NCI-H2107 treated with DMSO at 0.1 percent for 48 hours (cell line): ENCODE data around the gene RNLS.

Experiments used
- DNase-seq: peaks from one replicate; lab custom pipeline; 2025; ENCODE audit not compliant: unreplicated experiment; lab: John Stamatoyannopoulos, UW

RNLS gene

DNA sequence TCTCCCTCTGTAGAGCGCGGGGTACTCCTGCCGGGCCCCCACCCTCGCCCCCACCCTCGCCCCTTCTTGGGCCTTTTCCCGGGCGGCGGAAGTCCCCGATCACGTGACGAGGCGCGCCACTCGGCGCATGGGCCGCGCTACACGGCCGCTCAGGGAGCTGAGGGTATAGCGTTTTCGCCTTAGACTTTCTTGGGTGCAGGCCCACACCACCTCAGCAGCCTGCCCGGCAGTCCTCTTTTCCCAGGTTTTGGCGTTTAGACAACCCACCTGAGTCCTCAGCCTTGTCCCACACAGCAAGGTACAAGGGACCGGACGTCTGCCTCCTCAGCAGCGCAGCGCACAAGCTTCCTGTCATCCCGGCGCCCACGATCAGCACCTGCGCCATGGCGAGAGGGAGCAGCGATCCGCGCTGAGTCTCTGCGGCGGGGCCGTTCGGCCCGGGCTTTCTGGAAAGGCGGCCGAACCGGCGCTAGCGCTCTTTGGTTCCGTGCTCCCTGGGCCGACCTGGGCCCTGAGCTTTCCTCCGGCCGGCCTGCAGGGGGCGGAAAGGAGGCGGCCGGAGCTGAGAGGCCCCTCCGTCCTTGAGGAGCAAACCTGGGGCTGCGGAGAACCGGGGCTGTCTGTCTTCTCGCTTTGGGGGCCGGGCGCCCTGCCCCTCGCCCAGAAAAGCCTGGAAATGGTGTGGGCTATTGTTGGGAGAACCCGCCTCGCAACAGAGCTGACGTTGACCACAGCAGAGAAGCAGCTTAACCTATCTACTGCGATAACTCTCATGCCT, at the start of gene RNLS:
TSS of gene RNLS (minus strand) at position 513 of the 778 bp plus-strand sequence.
- DNase-seq = peak; percentile 0

GRCh38 chr10:88624840-88625239, 41.7 kb upstream of the RNLS start:
- no peak for DNase-seq

- no peak for DNase-seq
Measured at GRCh38 chr10:88623835-88624234, 40.7 kb upstream of the RNLS start.

DNA sequence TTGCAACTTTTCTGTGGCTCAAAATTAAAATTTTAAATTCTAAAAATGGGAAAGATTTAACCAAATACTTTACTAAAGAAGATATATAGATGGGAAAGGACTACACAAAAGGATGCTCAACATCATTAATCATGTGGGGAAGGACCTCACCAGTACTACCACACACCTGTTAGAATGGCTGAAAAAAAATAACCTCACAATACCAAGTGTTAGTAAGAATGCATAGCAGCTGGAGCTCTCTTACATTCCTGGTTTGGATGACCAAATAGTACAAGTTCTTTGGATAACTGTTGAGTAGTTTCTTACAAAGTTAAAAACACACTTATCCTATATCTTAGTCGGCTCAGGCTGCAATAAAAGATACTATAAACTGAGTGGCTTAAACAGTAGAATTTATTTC, 37.3 kb upstream of the RNLS start:
- no peak for DNase-seq

DNA sequence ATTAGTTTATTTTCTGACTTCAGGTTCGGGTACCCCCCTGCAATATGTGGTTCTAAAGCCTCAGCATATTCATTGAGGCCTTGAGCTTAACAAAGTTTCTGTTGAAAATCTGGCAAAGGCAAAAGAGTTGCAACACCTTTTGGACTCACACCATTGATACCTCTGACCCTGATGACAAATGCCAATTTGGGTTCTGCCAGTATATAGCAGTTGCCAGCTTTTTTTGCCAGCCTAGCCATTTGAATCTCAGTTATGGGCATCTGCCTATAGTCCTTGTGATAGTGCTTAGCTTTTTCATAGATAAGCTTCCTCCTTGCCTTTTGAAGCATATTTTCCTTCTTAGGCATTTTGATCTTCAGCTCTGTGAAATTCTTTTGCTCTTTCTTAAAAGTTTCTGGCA, 35.4 kb upstream of the RNLS start:
- DNase-seq = no peak

DNA sequence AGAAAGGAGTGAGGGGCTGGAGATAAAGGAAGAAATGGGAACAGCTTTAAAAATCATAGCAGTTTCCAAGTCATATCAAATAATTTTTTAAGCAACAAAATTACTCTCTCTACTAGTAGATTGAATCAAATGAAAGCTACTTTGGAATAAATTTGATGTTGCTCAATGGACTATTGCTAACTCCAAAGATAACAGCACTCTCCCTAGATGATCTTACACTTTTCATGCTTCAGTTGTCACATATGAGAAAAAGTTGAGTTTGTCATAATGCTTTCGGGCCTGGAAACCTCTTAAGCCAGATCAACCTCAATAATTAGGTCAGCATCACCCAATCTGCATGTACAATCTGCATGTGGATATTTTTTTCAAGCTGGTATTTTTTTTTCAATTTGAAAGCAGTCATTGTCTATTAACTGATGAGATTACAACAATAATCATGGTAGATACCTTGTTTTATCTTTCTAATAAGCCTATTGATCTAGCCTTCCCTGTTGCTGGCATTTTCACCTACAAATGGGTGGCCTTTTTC, 34.7 kb upstream of the RNLS start:
- no peak for DNase-seq

- DNase-seq = no peak
Measured at GRCh38 chr10:88616250-88616977, 33.3 kb upstream of the RNLS start.

DNA sequence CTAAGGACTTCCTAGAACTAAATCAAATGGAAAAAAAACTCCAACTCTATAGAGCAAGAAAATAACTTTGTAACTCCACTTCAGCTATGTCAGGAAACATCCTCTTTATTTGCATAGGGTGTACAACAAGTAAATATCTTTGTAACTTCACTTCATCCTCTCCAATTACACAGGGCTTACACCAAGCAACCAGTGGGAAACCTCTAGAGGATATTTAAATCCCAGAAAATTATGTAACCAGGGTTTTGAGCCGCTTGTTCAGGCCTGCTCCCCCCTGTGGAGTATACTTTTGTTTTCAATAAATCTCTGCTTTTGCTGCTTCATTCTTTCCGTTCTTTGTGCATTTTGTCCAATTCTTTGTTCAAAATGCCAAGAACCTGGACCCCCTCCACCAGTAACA, 25.7 kb upstream of the RNLS start:
- no peak for DNase-seq

DNA sequence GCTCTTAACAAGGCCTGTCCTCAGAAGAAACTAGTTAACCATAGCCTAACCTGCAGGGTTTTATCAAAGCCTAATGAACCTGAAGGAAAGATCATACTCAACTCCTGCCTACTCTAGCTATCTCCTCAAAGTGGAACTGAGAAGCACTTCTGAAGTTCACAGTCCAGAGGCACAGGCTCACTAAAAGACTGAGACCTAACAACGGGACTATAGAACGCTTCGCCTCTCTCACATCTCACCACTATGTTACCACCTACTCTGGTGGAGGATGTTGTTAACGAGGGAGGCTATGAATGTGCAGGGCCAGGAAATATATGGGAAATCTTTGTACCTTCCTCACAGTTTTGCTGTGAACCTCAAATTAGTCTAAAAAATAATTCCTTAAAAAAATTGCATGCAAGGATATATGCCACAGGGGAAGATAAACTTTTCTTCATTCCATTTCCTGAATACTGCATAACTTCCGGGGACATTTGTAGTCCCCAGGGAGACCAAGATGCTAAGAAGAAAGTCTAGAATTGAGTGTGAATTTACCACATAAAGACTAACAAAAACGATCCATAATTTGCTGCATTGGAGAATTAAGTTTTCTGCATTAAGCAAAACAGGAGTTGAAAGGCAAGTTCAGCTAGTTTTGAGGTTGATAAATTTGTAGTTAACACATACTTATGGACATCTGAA, 25.1 kb upstream of the RNLS start:
- DNase-seq = no peak

DNA sequence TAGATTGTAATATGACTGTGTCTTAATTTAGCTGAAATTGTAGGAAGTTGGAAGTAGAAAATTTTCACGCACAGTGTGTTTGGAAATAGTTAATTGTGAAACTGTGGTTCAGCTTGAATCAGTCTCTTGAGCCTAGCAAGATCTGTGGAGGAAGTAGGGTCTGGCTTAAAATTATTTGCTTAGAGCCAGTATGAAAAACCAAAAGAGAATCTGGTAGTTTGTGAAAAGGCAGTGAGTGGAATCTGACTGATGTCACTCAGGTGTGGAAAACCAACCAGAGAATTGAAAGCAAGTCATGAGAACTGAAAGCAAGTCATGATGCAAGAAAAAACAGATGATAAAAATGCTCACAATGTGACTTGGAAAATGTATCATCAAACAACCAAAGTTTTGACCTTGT, 14.9 kb upstream of the RNLS start:
- no peak for DNase-seq

GRCh38 chr10:88594482-88594881, 11.4 kb upstream of the RNLS start:
- DNase-seq = no peak

DNA sequence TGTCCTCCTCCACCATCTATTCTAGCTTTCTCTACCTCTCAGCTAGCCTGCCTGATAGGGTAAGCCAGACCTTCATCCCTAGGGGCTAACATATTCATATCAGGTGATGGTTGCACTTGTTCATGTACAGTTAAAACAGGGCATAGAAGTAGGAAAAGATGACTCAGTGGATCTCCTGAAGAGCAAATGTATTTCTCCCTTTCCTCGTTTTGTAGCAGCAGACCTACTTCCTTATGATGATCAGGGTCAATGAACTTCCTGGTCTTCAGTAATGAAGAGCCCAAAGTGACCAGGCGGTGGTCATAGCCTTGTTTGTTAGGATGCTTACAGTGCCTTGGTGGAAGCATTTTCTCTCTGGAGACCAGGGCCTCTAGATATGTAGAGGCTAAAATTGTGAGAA, 9.8 kb upstream of the RNLS start:
- DNase-seq = no peak

- no peak for DNase-seq
Measured at GRCh38 chr10:88592381-88592780, 9.3 kb upstream of the RNLS start.

DNA sequence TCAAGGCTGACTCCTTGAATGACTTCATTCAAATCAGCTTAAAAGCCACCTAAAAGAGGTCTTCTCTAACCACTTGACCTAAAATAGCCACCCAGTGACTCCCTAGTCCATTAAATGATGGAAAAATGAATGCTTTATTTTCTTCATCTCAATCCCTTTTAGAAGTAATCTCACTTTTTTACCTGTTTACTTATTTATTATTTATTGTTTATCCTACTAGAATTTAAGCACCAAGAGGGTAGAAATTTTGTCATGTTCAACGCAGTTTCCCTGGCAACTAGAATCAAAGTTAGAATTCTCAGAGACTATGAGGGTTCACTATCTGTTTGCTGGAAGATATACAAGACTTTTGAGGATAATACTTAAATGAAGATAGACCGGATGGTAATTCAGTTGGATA, 3.3 kb upstream of the RNLS start, which contains the start of gene LIPJ:
TSS of gene LIPJ (plus strand) at position 301 of the 400 bp plus-strand sequence. CDS start 3,926 bp downstream, outside the sequence.
- DNase-seq = no peak

DNA sequence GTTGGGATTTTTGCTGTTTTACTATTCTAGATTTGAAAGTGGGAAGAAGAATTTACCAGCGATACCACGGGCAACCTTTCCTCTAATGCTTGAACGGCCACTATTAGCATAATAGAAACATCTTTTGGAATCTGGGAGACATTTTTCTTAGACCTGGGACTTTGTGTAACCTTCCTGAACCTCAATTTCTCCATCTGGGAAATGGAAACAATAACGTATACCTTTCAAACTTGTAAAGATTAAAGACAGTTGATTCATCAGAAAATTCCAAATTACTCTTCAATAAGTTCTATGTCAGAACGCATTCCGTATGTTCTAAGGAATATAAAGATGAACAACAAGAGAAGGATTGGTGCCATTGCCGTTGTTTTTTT, 453 bp upstream of the RNLS start:
- DNase-seq = no peak

- DNase-seq = no peak
Measured at GRCh38 chr10:88582411-88582805, 710 bp downstream of the RNLS start.

- DNase-seq = no peak
Measured at GRCh38 chr10:88565072-88565471, 18.0 kb downstream of the RNLS start.

DNA sequence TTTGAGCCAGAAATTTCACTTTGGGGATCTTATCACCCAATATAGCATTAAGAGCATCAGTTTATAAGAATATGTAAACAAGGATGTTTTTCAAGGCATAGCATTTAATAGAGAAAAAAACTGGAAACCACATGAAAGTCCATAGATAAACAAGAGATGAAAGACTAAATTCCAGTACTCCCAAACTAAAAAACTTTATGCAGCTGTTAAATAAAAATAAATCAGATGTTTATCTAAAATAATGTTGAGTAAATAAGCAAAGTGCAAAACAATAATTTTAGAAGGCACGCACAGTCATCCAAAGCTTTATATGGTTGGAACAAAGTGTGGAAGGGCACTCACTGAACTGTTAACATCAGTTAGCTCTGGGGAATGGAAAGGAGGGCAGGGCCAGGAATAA, 21.0 kb downstream of the RNLS start:
- no peak for DNase-seq

- DNase-seq = no peak
Measured at GRCh38 chr10:88557658-88558057, 25.5 kb downstream of the RNLS start.

DNA sequence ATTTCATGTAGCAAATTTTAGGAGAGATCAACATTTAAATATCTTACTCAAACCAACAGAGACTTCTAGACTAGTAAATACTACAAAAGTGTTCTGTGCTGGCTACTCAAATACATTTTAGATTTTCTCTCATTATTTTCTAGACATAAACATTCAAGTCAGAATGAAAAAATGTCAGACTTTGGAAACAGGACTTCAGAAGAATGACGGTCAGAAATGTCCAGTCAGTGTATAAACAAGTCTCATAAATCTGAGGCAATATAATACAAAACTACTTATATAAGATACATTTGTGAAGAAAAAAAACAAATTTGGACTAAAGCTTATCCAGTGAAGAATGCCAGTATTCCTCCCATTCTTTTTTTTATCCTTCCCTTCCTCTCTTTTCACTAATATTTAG, 25.9 kb downstream of the RNLS start:
- no peak for DNase-seq

DNA sequence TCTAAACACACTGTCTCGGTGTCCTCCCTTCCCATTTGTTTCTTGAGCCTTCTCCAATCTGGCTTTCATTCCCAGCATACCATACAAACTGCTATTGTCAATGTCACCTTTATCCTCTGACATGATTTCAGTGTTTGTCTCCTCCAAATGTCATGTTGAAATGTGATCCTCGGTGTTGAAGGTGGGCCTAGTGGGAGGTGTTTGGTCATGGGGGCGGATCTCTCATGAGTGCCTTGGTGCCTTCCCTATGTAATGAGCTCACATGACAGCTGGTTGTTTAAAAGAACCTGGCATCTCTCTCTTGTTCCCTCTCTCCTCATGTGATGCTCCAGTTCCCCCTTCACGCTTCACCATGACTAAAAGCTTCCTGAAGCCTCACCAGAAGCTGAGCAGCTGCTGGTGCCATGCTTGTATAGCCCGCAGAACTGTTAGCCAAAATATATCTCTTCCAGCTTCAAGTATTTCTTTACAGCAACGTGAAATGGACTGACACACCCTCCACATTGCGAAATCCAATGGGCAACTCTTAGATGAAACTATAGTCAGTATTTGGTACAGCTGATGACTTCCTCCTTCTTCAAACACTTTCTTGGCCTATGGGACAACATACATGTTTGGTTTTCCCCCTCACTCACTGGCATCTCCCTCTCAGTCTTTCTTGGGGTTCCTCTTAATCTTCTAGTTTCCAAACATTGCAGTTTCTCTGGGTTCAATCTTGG, 27.8 kb downstream of the RNLS start:
- no peak for DNase-seq
